NCI-H2196 (cell line): ENCODE measurements around the gene PAPSS2.

Experiments
- DNase-seq: peaks from one replicate; lab custom pipeline; 2025; ENCODE audit not compliant: unreplicated experiment; lab: John Stamatoyannopoulos, UW

The PAPSS2 gene

GRCh38 chr10:87781545-87781944, 121.9 kb downstream of the PAPSS2 start:
- no peak for DNase-seq

- DNase-seq, result no peak
Observed at GRCh38 chr10:87782721-87783120, 123.0 kb downstream of the PAPSS2 start.

- DNase-seq, result no peak
Observed at GRCh38 chr10:87786421-87786820, 126.7 kb downstream of the PAPSS2 start.

GRCh38 chr10:87790185-87790584, 130.5 kb downstream of the PAPSS2 start:
- DNase-seq, result no peak

GRCh38 chr10:87794285-87794684, 134.6 kb downstream of the PAPSS2 start:
- no peak for DNase-seq
